ENCODE measurements around the gene SUPT16H.
"Not testable (repeated sequence)": the region's sequence is repeated elsewhere in the genome, so short reads cannot be mapped to it uniquely, and the experiment has no call there.

SUPT16H gene

DNA sequence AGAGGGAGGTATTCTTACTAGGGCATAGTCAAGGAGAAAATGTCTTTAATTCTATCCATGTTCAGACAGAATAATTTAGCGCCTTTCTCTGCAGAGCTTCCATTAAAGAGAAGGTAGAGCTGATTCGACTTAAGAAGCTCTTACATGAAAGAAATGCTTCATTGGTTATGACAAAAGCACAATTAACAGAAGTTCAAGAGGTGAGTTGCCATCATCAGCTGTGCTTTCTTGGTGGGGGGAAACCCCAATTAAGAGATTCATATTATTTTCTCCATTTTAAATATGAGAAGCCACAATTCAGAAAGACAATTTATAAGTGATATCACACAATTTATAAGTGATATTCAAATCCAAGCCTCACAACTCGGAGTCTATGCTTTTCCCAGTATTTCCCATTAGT is 76.2 kb downstream of the SUPT16H start:
- FAIRE-seq: no peak
- no peak for DNase-seq (ENCODE audit: extremely low spot score, insufficient read length, low read depth)

DNA sequence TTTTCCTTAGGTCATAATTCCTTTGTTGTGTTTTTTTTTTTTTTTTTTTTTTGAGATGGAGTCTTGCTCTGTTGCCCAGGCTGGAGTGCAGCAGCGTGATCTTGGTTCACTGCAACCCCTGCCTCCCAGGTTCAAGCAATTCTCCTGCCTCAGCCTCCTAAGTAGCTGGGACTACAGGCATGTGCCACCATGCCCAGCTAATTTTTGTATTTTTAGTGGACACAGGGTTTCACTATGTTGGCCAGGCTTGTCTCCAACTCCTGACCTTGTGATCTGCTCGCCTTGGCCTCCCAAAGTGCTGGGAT is 81.0 kb downstream of the SUPT16H start:
- FAIRE-seq; DNase-seq (ENCODE audit: extremely low spot score, insufficient read length, low read depth): not testable (repeated sequence)

DNA sequence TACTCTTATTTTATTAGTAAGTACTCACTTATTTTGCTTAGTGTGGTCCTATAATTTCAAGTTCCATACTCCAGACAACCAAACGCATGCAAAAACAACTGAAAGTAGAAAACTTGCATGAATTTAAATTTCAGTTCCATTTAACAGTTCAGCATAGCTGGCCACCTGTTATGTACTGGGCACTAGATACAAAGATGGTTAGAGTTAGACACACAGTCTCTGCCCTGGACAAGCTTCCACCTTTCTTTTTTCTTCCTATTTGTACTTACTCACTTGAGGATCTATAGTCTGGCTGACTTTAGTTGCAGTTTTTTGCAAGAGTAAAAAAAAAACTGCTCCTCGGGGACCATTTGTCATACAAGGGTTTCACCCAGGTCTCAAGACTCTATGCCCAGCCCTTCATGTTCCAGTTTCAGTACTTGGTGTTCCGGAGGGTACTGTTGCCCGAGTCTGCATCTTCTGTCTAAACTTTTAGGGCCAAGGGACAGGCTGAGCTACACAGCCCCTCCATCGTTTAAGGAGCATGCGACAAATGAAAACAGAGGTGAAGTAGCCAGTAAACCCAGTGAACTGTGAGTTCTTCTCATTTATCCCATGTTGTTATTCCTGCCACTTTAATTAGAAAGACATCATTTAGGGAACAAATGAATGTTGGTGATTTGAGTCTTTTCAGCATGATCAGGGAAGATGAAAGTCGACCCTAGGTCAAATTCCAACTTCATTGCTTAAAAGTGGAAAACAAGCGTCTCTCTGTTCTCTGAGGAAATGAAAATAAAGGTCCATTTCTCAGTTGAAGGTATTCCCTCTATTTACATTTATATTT is 81.6 kb downstream of the SUPT16H start:
- no peak for FAIRE-seq

More for the DNA sequence above, 81.6 kb downstream of the SUPT16H start:
- DNase-seq (ENCODE audit: extremely low spot score, insufficient read length, low read depth): no peak
